H1 (cell line): ENCODE results near the gene TLL2. TPM values are rescaled to one million over a fixed set of nuclear protein-coding genes. Genes with fewer than 3 reads are reported as not detected.

Experiments used
- BCL11A ChIP-seq, 2 experiments: IDR thresholded peaks; one replicate each; pipeline ENCODE4 v1.6.1; 2011; ENCODE audit warnings: low read depth in 2 of 2, low read length in 2 of 2, mild to moderate bottlenecking in 2 of 2
- CHD7 ChIP-seq: fragments of 300-600 bp; sonication (generic); IDR thresholded peaks from 2 replicates; pipeline ENCODE4 v1.7.1; 2012; ENCODE audit warnings: low read length, moderate library complexity, mild to moderate bottlenecking, inconsistent platforms; ENCODE audit not compliant: insufficient replicate concordance
- FOSL1 ChIP-seq: IDR thresholded peaks from 2 replicates; pipeline ENCODE4 v1.6.1; 2011; ENCODE audit warnings: mild to moderate bottlenecking, low read depth, low read length, moderate library complexity; ENCODE audit not compliant: insufficient read depth
- MAX ChIP-seq: IDR thresholded peaks from 2 replicates; pipeline ENCODE4 v1.6.1; 2012; ENCODE audit warnings: inconsistent platforms
- RBBP5 ChIP-seq: IDR thresholded peaks from 2 replicates; pipeline ENCODE4 v1.7.1; 2012; ENCODE audit warnings: low read depth, mild to moderate bottlenecking, inconsistent platforms, low read length, moderate library complexity, borderline replicate concordance
- SIX5 ChIP-seq: IDR thresholded peaks from 2 replicates; pipeline ENCODE4 v1.6.1; 2011; ENCODE audit warnings: mild to moderate bottlenecking, low read depth, low read length
- polyA plus RNA-seq, 7 experiments: library from polyadenylated mRNA; depleted of rRNA in 3 of 7; stranded (reverse) in 5 of 7; unstranded in 2 of 7; fragments of >200 nt in 5 of 7; fragments of 200-250 nt in 2 of 7; gene quantifications; 1 replicate in 5 of 7; 2 replicates in 1 of 7; 4 replicates in 1 of 7; pipeline versions ENCODE4 v1.2.1 to v1.2.3, GENCODE V29; 2011 to 2013; ENCODE audit warnings: missing spikeins in 2 of 7, mixed read lengths in 2 of 7
- total RNA-seq: library from RNA; stranded (reverse); fragmentation: NEBNext Ultra II Directional; extraction: Animal tissue kit (Norgen Biotek cat#: 25700); gene quantifications from 2 replicates; pipeline ENCODE4 v1.2.1, GENCODE V29; 2021

The TLL2 gene
- total and polyA plus RNA-seq, 2 of the 8 experiments (the other 6 are each of a cell fraction or from before 2014, with no cell fraction given), result 2.4 to 3.2 TPM

GRCh38 chr10:96493871-96494525 lies 19.7 kb downstream of the TLL2 start (continued):
- TF ChIP-seq CHD7 (no peak), FOSL1 (no peak), RBBP5 (no peak), BCL11A (IDR thresholded peaks at IDR 0.05; ENCODE audit: low read depth in 2 of 2, low read length in 2 of 2) (no peak), MAX (no peak), SIX5 (no peak)
- TF ChIP-seq, all 59 proteins: peak for 0
